ENCODE data around the gene DRICH1.
"Not testable (repeated sequence)": the region's sequence is repeated elsewhere in the genome, so short reads cannot be mapped to it uniquely, and the experiment has no call there.

DRICH1 gene

DNA sequence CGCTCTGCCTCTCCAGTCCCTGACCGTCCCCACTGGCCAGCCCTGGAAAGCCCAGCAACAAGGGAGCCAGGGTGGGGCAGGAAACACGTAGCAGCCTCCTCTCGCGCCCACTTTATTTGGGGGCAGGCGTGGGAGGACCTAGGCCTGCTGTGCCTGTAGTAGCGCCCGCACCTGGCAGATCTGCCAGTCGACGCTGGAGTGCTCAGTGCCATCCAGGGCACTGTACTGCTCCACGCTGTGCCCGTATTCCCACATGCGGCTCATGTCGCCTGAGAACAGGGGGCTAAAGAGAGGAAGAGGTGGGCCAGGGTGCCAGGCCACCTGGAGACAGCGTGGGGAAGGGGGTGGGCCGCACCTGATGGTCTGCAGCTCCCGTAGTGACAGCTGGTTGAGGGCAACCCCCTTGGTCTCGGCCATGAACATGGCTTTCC lies 17.0 kb upstream of the DRICH1 start:
- no peak for DNase-seq (ENCODE audit: low read depth)

DNA sequence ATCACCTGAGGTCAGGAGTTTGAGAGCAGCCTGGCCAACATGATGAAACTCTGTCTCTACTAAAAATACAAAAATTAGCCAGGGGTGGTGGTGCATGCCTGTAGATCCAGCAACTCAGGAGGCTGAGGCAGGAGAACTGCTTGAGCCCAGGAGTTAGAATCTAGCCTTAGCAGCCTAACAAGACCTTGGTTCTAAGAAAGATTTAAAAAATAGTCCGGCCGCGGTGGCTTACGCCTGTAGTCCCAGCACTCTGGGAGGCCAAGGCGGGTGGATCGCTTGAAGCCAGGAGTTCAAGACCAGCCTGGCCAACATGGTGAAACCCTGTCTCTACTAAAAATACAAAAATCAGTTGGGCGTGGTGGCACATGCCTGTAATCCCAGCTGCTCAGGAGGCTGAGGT lies 14.4 kb upstream of the DRICH1 start:
- DNase-seq (ENCODE audit: low read depth), result not testable (repeated sequence)

DNA sequence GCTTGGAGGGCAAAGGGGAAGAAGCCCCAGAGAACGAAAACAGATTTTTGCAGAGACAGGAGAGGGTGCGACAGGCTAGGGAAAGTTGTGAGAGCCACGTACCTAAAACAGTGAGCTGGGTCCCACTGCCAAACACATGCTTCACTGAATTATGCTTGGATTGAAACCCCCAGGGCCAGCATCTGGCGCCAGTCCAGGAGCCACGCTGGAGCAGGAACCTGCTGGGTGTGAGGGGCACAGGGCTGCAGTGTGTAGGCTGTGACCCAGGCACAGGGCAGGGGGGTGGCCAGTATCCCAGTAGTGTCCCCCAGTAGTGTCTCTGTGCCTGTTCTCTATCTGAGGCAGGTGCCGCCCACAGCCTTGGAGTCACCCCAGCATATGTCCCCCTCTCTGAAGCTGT lies 8.1 kb upstream of the DRICH1 start:
- not testable (repeated sequence) for DNase-seq (ENCODE audit: low read depth)

DNA sequence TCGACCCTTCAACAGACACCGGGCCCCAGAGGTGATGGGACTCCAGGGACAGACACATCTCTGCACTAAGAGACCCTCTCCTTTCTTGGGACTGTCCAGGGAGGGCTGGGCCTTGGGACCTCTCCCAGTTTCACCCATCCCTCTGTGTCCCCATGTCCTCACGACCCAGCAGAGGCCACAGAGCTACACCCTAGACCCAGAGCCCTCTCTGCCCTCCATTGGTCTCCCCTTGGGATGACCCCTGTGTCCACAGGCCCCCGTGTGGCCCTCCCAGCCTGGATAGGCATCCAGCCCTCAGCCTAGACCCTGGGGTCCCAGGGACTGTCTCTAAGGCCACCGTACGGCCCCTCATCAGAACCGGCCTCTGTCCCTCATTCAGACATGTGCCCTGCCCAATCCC lies 7.5 kb upstream of the DRICH1 start:
- no peak for DNase-seq (ENCODE audit: low read depth)

DNA sequence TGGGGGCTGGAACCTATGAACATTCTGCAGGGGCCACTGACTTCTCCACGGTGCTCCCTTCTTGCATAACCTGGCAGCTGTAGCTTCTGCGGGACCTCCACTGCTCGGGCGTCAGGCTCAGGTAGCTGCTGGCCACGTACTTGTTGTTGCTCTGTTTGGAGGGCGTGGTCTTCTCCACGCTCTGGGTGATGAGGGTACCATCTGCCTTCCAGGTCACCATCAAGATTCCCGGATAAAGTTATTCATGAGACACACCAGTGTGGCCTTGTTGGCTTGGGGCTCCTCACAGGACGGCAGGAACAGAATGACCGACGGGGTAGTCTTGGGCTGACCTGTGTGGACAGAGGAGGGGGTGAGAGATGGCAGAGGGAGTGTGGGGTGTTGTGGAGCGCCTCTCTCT lies 6.5 kb upstream of the DRICH1 start:
- no peak for DNase-seq (ENCODE audit: low read depth)

DNA sequence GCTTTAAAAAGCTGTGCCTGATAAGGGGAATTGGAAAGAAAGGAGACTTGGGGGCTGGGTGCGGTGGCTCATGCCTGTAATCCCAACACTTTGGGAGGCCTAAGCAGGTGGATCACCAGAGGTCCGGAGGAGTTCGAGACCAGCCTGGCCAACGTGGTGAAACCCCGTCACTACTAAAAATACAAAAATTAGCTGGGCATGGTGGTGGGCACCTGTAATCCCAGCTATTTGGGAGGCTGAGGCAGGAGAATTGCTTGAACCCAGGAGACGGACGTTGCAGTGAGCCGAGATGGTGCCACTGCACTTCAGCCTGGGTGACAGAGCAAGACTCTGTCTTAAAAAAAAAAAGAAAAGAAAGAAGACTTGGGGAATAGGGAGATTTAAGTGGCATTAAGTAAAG lies 3.2 kb upstream of the DRICH1 start:
- DNase-seq (ENCODE audit: low read depth), result not testable (repeated sequence)

DNA sequence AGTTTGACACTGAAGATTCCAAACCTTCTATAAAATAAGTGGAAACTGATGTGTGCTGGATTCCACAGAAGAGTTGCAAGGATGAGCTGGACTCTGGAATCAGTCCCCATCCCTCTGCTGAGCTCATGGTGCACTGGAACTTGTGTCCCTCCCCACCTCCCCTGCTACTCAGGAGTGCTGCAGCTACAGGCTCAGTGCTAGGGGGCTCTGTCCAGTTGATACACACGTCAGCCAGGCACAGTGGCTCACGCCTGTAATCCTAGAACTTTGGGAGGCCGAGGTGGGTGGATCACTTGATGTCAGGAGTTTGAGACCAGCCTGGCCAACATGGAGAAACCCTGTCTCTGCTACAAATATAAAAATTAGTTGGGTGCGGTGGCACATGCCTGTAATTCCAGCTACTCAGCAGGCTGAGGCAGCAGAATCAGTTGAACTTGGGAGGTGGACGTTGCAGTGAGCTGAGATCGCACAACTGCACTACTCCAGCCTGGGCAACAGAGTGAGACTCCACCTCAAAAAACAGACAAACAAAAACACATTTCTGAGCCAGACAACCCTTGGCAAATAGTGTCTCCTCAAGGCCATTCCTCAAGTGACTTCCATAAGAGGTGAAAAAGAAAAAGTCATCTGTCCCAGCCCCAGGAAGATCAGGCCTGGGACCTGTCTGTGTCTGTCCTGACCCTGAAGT lies 3.9 kb downstream of the DRICH1 start:
- DNase-seq (ENCODE audit: low read depth), result not testable (repeated sequence)

DNA sequence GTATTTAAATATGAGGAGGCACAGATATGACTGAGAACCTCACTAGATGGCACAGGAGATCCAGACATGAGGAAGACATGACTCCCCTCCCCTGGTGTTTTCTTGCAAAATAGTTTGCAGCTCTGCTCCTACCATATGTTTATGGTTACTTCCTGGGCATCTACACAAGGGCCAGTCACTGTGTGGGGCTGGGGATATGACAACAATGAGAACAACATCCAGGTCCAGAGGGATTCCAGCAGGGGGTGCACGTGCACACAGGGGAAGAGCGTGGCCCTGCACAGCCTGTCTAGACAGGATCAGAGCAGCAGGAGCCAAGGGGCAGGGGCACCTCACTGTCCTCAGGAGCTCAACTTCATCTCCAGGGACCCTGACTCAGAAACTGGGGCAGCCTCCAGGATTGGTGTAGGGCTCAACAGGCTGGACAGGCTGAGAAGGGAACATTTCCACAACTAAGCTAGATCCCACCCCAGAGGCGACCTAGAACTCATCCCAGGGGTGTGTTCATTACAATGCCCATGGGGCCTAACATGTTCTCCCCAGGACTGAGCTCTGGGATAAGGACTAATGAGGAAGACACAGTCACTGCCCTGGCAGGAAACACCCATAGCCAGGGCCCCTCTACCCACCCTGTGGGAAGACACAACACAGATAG lies 4.6 kb downstream of the DRICH1 start:
- DNase-seq (ENCODE audit: low read depth), result peak; percentile 52

DNA sequence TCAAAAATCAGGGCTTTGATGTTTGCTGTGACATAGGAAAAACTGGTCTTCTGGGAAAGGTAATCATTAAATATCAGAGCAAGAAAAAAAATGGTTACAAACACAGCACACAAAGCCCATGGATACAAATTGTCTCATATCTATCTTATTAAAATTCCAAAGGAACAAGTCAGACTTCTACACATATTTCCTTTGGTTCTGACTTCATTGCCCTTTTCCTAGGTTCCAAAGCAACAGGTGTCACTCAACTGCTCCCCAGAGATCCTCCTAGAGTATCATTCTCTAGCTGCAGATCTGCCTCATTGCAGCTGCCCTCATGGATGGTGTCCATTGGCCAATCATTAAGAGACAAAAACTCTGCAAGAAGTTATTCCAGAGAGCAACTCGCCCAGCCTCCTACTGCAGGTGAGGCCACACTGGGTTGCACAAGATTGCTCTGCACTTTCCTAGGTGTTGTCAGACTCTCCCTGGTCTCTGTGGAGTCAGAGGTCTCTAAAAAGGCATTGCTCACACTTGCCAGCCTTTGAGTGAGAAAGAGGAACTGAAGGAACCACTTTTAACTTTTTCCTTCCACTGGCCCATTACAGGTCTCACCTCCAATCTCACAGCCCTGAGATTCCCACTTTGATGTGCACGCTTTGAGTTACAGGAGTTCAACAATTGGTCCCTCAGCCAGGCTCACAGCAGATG lies 5.7 kb downstream of the DRICH1 start:
- DNase-seq (ENCODE audit: low read depth), result no peak

DNA sequence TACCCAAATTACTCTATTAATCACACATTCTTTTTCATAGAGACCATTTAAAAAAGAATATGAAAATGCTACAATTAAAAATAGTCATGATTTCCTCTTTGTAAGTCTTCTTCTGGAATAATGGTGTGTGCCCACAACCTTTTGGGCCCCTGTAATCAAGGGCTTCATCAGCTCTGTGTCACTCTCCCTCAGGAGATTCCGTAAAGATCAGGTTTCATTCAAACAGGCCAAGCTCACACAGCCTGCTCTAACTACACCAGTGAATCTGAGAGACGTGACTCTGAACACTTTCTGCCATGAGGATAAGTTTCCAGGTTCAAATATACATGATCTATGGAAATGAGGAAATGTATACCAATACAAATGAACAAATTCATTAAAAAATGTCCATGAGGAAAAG lies 9.5 kb downstream of the DRICH1 start:
- no peak for DNase-seq (ENCODE audit: low read depth)

DNA sequence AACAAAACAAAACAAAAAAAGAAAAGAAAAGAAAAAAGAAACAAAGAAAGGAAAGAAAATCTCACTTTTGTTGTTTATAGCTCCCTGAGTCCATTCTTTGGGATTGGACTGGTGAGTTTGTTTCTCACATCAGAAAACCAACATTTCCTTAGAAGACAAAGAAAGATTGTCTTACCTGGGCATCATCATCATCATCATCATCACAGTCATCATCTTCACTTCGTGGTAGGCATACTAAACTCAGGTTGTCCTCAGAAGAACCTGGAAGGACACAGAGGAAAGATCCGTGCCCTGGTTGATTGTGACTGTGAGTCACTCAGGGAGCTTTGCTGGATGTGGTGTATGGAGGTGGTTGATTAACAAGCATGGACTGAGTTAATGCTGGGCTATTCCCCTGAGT lies 10.2 kb downstream of the DRICH1 start:
- DNase-seq (ENCODE audit: low read depth), result not testable (repeated sequence)

DNA sequence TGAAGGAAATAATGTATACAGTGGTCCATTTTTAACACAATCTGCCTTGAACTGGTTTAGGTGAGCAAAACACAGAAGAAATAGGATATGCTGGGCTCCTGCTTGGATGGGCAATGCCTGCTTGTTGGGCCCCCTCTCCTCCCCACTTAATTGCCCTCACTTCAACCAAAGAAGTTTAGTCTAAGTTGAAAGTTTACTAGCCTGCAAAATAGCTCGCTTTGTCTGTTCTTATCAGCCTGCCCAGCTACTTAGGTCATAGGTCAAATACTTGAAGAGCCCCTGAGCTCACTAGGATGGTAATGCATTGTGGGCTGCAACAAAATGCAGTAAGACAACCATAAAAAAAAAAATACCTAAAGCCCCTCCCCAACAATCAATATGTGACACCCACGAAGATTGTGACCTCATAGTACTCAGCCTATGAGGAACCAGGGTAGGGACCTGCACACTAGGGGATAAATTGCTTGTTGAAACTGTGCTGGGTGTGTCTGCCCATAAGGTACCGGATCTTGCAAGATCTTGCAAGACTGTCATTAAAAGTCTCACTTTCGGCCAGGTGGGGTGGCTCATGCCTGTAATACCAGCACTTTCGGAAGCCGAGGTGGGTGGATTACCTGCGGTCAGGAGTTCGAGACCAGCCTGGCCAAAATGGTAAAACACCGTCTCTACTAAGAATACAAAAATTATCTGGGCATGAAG lies 10.9 kb downstream of the DRICH1 start:
- DNase-seq (ENCODE audit: low read depth), result no peak

DNA sequence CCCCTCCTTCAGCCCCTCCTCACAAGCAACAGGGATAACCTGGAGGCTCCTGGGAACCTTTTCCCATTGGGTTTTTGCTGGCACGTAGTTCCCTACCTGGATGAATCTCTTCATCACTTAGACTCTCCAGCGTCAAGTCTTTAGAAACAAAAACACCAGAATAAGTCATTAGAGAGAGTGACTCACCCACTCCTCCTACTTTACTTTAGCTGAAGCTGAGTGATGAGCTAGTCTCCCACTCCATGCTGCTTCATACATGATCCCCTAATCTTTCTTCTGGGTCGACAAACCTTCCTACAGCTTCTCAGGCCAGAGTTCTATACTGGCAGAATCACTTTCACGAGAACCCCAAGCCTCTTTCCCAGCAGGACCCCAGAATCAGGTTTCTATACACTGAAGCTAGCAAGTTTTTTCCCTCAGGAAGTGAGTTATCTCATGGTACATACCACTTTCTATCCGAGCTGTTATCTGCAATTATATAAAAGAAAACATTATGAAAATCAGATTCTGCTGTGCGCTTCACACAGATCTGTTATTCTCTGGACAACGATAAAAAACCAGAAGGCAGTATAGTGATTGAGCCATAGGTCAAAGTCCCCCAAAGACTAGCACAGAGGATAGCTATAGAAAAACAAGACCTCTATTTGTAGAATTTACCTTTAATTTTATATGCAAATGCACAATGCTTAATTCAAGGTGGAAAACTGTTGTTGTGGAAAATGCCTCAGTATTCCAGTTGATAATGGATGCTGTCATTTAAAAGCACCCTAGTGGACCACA lies 18.7 kb downstream of the DRICH1 start:
- no peak for DNase-seq (ENCODE audit: low read depth)

DNA sequence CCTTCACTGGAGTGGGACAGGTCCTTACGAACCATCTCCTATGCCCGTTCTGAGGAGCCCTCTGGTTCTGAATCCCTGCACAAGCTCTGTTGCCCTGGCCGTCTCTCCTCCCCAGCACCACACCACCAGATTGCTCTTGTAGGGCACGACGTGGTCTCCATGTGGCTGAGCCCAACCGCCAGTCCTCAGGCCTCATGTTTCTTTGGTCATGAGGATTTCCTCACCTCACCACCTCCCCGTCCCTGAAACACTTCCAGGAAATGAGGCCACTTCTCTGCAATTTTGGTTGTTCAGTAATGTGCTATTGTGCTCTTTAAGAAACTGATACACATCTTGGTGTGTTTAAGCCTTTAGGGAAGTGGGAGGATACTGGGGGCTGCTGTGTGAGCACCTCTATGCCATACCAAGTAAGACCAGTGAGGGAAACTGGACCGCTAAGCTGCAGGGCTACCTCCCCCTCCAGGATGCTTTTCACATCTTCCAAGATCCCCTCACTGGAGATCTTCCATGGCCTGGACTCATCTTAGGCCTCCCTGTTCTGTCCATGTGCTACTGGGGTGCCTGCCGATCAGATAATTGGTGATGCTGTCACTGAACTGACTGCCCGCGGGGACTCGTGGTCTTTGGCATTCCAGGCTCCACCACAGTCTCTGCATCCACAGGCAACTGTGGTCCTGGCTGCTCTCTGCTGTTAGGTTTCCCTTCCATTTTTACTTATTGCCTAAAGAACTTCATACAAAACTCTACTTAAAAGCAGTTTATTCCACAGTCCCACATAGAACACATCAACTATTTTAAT lies 21.9 kb downstream of the DRICH1 start:
- DNase-seq (ENCODE audit: low read depth), result no peak

DNA sequence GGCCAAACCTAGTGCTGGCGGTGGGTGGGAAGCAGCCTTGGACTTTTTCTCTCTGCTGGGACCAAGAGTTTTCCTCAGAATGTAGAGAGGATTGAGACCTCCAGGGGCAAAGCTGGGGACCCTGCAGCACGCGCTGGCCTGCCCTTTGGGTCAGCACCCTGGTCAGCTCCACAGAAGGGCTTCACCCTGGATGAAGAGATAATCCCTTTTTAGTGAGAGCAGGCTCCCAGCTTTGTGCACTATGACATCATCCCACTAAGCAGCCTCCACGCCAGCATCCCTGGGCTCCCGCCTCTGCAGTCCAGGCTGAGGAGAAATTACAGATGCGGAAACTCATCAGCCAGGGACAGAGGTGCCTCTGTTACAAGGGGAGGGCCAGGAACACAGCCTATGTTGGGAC lies 23.5 kb downstream of the DRICH1 start:
- DNase-seq (ENCODE audit: low read depth), result no peak

DNA sequence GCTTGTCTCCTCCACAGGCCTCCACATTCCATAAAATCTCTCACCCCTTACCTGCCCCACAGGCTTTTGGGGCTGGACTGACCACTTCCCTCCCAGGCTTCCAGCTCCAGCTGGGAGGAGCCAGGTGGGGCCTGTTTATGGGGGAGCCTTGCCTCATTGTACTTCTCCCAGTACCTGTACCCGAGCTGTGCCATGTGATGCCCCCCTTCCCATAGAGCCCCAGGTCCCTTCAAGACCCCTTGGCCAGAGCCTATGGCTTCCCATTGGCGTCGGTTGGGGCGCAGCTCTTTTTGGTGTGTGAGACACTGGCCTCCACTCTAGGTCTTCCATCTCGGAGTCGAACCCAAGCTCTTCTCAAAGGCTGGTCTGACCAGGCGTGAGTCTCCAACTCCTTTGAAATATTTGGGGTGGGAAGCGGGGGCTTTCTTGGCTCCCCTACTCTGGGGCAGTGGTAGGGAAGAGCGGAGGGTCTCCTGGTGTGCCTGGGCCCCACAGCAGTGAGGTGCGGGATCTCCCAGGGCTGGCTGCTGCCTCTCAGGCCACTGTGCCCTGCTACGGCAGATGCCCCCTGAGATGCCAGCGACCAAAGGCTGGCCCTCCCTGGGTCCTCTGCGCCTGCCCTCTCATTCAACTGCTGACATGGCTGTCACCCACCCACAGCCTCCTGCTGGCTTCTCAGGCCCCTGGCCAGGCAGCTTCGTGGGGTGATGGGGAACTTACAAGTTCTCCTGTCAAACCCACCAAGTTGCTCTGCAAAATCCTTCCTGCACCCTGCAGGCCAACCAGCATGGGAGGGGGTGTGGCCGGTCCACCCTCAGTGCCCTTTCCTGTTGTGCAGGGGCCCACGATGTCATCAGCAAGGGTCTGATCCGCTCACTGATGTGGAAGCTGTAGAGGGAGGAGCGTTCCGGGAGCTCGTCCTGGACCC lies 25.7 kb downstream of the DRICH1 start:
- DNase-seq (ENCODE audit: low read depth), result no peak

DNA sequence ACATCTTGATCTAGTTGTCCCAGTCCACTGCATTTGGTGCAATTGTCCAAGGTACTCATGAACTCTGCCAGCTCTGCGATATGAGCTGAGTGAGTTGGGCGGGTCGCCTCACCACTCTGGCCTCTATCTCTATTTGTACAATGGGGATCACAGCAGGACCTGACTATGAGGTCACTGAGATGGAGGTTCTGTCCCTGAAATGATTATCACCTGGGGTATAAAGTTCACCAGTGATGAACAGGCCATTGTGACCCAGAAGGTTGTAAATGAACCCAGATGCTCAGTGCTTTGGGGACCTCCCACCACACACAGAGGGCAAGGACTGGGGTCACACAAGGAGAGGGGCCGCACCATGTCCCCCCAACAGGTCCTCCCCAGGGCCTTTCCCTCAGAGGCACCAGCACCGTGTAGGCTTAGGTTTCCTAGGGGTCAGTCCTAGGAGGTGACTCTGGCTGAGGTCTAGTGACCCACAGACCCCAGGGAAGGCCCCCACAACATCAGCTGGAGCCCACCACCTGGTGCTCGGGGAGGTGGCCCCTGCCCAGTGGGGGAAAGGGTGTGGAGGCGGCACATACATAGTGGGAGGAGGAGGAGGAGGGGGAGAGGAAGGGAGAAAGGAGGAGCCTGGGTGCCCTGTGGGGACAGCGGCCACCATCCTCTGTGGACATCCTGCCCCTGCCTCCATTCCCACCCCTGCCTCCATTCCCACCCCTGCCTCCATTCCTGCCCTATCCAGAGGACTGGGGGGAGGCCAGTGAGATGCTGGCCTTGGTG lies 27.0 kb downstream of the DRICH1 start:
- no peak for DNase-seq (ENCODE audit: low read depth)

DNA sequence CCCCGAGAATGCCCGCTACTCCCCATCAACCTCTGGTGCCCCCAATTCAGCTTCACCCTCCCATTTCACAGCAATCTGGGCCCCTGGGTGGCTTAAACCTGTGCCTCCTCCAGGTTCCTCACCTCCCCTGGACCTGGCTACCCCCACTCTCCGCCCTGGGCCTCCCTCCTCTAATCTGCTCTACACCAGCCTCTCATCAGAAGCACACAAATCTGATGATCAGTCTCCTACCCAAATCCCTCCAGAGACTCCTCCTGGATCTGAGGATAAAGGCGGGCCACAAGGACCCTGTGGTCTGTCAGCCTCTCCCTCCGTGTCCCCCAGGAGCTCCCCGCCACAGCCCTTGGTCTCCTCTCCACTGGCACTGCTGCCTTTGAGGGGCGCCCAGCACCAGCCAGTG lies 28.9 kb downstream of the DRICH1 start:
- no peak for DNase-seq (ENCODE audit: low read depth)
